K562 (cell line): ENCODE measurements around the gene IRF3. TPM values are rescaled to one million over a fixed set of nuclear protein-coding genes. Genes with fewer than 3 reads are reported as not detected.

Source experiments
- ATAC-seq: fragments of 200-7000 bp; cut with Tn5 transposase; 3 replicates; pipeline ENCODE4 v1.9.1; 2020; ENCODE audit warnings: moderate library complexity
- BruUV-seq: library from RNA; stranded (reverse); fragments of 400-500 nt; replicated peaks from 2 replicates; lab custom pipeline; 2021; lab: Mats Ljungman, UMichigan
- CTCF ChIA-PET: fragments of 300-600 bp; formaldehyde crosslinking; extraction: SDS; loops from one replicate; lab custom pipeline; 2021; ENCODE audit warnings: low intra/inter-chr PET ratio; lab: Yijun Ruan, JAX
- POLR2A ChIA-PET: fragments of 300-600, 350-650 bp; sonication (Branson Sonifier 250); formaldehyde crosslinking; extraction: SDS; loops from one replicate; lab custom pipeline; 2021; ENCODE audit warnings: antibody characterized with exemption, inconsistent platforms; lab: Yijun Ruan, JAX
- DNase-seq, 4 experiments: peaks; one replicate each; pipeline versions ENCODE4 v3.0.0 to v3.0.0-alpha.2; 2011 to 2018; ENCODE audit warnings: low spot score in 3 of 4, mixed read lengths in 3 of 4; ENCODE audit errors: extremely low read depth in 1 of 4
- FAIRE-seq: peaks from 2 replicates; lab custom pipeline; 2011; peaks lifted over from hg19 to GRCh38; lab: Jason Lieb, UNC
- H2AFZ ChIP-seq: 2 replicates; pipeline ENCODE4 v1.6.0; 2011; ENCODE audit warnings: low read depth, low read length, control low read depth, inconsistent platforms
- H3K27ac ChIP-seq: fragments of 200-600 bp; 3 replicates; pipeline ENCODE4 v1.8.0; 2011; ENCODE audit warnings: low read depth, mild to moderate bottlenecking, control low read depth, inconsistent platforms, low read length, moderate library complexity, mixed read lengths; ENCODE audit errors: extremely low read depth
- H3K27me3 ChIP-seq, 2 experiments: fragments of 300-600 bp in 1 of 2; 2 replicates in 1 of 2; 3 replicates in 1 of 2; pipeline versions ENCODE4 v1.6.0 to v1.8.0; 2011; ENCODE audit warnings: inconsistent platforms in 2 of 2, low read length in 2 of 2, mild to moderate bottlenecking in 1 of 2, mixed read lengths in 1 of 2, moderate library complexity in 1 of 2; ENCODE audit not compliant: control insufficient read depth in 2 of 2, insufficient read depth in 2 of 2
- H3K36me3 ChIP-seq: fragments of 300-600 bp; 3 replicates; pipeline ENCODE4 v1.8.0; 2011; ENCODE audit warnings: mild to moderate bottlenecking, low read length, inconsistent platforms; ENCODE audit not compliant: control insufficient read depth, insufficient read depth
- H3K4me1 ChIP-seq, 2 experiments: fragments of 200-600 bp in 1 of 2; replicated peaks in 1 of 2; 2 replicates in 1 of 2; 3 replicates in 1 of 2; pipeline versions ENCODE4 v1.5.1 to v1.8.0; 2011; ENCODE audit warnings: inconsistent platforms in 2 of 2, low read length in 2 of 2, mild to moderate bottlenecking in 1 of 2, mixed read lengths in 1 of 2, moderate library complexity in 1 of 2; ENCODE audit not compliant: control insufficient read depth in 2 of 2, insufficient read depth in 2 of 2
- H3K4me2 ChIP-seq: 2 replicates; pipeline ENCODE4 v1.6.1; 2011; ENCODE audit warnings: low read length, control low read depth, inconsistent platforms, mixed read lengths; ENCODE audit not compliant: insufficient read depth
- H3K4me3 ChIP-seq: fragments of 200-600 bp; sonication (generic), shearing (Covaris generic); 2 replicates; pipeline ENCODE4 v1.5.1; 2016; ENCODE audit warnings: control low read depth, inconsistent platforms
- H3K79me2 ChIP-seq: fragments of 200-600 bp; 3 replicates; pipeline ENCODE4 v1.8.0; 2011; ENCODE audit warnings: low read length, inconsistent platforms; ENCODE audit not compliant: control insufficient read depth, insufficient read depth
- H3K9ac ChIP-seq, 2 experiments: 2 replicates each; pipeline versions ENCODE4 v1.6.0 to v1.6.1; 2011; ENCODE audit warnings: low read depth in 2 of 2, low read length in 2 of 2, control low read depth in 1 of 2, inconsistent platforms in 1 of 2, mild to moderate bottlenecking in 1 of 2, mixed read lengths in 1 of 2; ENCODE audit not compliant: insufficient read depth in 1 of 2
- H3K9me1 ChIP-seq: one replicate; pipeline ENCODE4 v1.6.0; 2011; ENCODE audit warnings: inconsistent platforms, mild to moderate bottlenecking, low read length, moderate library complexity; ENCODE audit not compliant: control insufficient read depth, insufficient read depth
- H3K9me3 ChIP-seq: replicated peaks from 2 replicates; pipeline ENCODE4 v1.5.1; 2011; ENCODE audit warnings: low read depth, low read length, inconsistent platforms; ENCODE audit not compliant: control insufficient read depth, insufficient read depth
- H4K20me1 ChIP-seq: replicated peaks from 2 replicates; pipeline ENCODE4 v1.6.1; 2011; ENCODE audit warnings: low read length, inconsistent platforms, mixed read lengths; ENCODE audit not compliant: control insufficient read depth, insufficient read depth
- E2F3 ChIP-seq: fragments of 250-450 bp; sonication (Bioruptor Pico); IDR thresholded peaks from 2 replicates; pipeline ENCODE4 v1.4.0; 2020; ENCODE audit warnings: mild to moderate bottlenecking
- HDAC8 ChIP-seq: fragments of 450-650 bp; IDR thresholded peaks from 2 replicates; pipeline ENCODE4 v1.6.1; 2016; ENCODE audit warnings: mild to moderate bottlenecking, missing genetic modification characterization, moderate library complexity, missing compliant biosample characterization
- KHSRP ChIP-seq: fragments of 450-650 bp; IDR thresholded peaks from 2 replicates; pipeline ENCODE4 v1.6.1; 2017
- POLR2A ChIP-seq: fragments of 450-650 bp; conservative IDR thresholded peaks from 2 replicates; pipeline ENCODE4 v1.6.1; 2016
- POLR2AphosphoS5 ChIP-seq: IDR thresholded peaks from 2 replicates; pipeline ENCODE4 v1.6.1; 2011; ENCODE audit warnings: mild to moderate bottlenecking, low read depth, low read length, moderate library complexity; ENCODE audit not compliant: control insufficient read depth, insufficient read depth
- RBBP5 ChIP-seq: fragments of 200-600 bp; sonication (generic); IDR thresholded peaks from 2 replicates; pipeline ENCODE4 v1.6.1; 2012; ENCODE audit warnings: borderline replicate concordance, mild to moderate bottlenecking, low read length, control low read depth, inconsistent platforms; ENCODE audit not compliant: insufficient read depth, poor library complexity, severe bottlenecking
- TAF15 ChIP-seq: fragments of 200-400 bp; formaldehyde crosslinking; IDR thresholded peaks from 2 replicates; pipeline ENCODE4 v1.6.1; 2017; ENCODE audit warnings: mild to moderate bottlenecking, low read depth, low read length, moderate library complexity
- WGBS: fragments of 100-300 bp; shearing (Covaris generic); methylation state at CpG from one replicate; pipeline ENCODE4 v1.1.6; 2016; ENCODE audit warnings: low coverage, mixed read lengths; ENCODE audit not compliant: insufficient coverage; ENCODE audit errors: missing lambda C conversion rate; 5-methylcytosine and 5-hydroxymethylcytosine counted together
- in situ Hi-C: fragments of 300-500 bp; cut with MboI; formaldehyde crosslinking; loops from 4 replicates; pipeline ENCODE4 v1.15.0; 2018; ENCODE audit warnings: inconsistent platforms, mixed read lengths
- intact Hi-C: fragments of 100-400 bp; cut with micrococcal nuclease; formaldehyde crosslinking; loops from 2 replicates; pipeline ENCODE4 v1.14.2; 2022
- polyA plus RNA-seq, 8 experiments: library from polyadenylated mRNA; depleted of rRNA in 4 of 8; stranded (reverse) in 5 of 8; unstranded in 3 of 8; fragments of >200 nt; fragmentation: Nextera tagmentation in 2 of 8; fragmentation: Illumina TruSeq in 1 of 8; extraction: Ambion mirVana in 2 of 8; extraction: Trizol in 1 of 8; gene quantifications; 2 replicates each; pipeline versions ENCODE4 v1.2.1 to v1.2.3, GENCODE V29; 2011 to 2014; ENCODE audit warnings: inconsistent platforms in 1 of 8, missing spikeins in 1 of 8
- total RNA-seq, 7 experiments: library from RNA; depleted of rRNA in 6 of 7; stranded (reverse); fragments of >200 nt in 6 of 7; fragmentation: Illumina TruSeq in 2 of 7; extraction: Trizol in 2 of 7; gene quantifications; 2 replicates each; pipeline versions ENCODE4 v1.2.1 to v1.2.3, GENCODE V29; 2011 to 2021; ENCODE audit warnings: low replicate concordance in 1 of 7
- TF ChIP-seq, protein P1 (sequence below): fragments of 250-450 bp; sonication (Bioruptor Pico); IDR thresholded peaks from 2 replicates; pipeline ENCODE4 v1.4.0; 2020; ENCODE audit warnings: mild to moderate bottlenecking, moderate library complexity, borderline replicate concordance
- TF ChIP-seq, protein P2 (sequence below): fragments of 200-800 bp; sonication (Bioruptor generic); IDR thresholded peaks from 2 replicates; pipeline ENCODE4 v1.6.1; 2016; ENCODE audit warnings: missing genetic modification characterization, missing compliant biosample characterization
- TF ChIP-seq, protein P3 (sequence below): sonication (generic); formaldehyde crosslinking; IDR thresholded peaks from 2 replicates; pipeline ENCODE4 v1.8.0; 2023; ENCODE audit warnings: mild to moderate bottlenecking, missing genetic modification reagents

The IRF3 gene
- total and polyA plus RNA-seq, 9 of the 15 experiments (the other 6 are each of a cell fraction or from before 2014, with no cell fraction given): 7.5 to 145 (median 65.4) TPM

DNA sequence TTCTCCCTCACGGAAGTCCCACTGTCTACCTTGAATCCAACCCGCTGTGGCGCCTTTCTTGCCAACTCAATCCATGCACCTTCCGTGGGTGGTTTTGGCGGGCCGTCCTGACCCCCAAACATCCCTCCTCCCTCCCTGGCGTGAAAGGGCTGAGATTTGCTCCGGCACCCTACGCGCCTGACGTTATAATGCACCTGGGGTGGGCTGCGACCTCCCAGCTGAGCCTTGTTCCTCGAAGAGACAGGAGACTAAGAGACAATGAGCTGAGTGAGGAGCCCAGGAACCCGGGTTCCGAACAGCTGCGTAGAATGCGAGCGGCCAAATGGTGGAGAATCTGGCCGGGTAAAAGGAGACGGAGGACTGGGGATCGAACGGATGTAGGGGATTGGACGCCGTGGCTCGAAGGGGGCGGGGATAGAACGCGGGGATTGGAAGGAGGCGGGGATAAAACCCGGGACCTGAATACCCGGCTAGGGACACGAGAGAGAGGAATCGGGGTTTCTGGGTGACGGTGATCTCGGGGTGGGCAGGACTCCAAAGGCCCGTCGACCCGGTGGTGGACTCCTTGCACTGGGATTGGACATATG, 25.1 kb upstream of the IRF3 start, which contains the start of gene CPT1C:
Gene CPT1C (plus strand): TSS at position 461 of the 587 bp plus-strand sequence. CDS start 1,137 bp downstream, outside the sequence.
- Histone ChIP-seq H3K9ac (no peak within 1 kb of the TSS), H3K4me2 (no peak within 1 kb of the TSS)
- TF ChIP-seq RBBP5 (no peak), E2F3 (CRISPR knock-in tag) (no peak), POLR2AphosphoS5 (peak; percentile 27; the same call in 1 of the 2 replicates), POLR2A (0 out of 2 replicates have a peak, but pooled peaks have one; percentile 26), HDAC8 (tag) (no peak), TAF15 (no peak), KHSRP (no peak)
- TF ChIP-seq, protein P1, sequence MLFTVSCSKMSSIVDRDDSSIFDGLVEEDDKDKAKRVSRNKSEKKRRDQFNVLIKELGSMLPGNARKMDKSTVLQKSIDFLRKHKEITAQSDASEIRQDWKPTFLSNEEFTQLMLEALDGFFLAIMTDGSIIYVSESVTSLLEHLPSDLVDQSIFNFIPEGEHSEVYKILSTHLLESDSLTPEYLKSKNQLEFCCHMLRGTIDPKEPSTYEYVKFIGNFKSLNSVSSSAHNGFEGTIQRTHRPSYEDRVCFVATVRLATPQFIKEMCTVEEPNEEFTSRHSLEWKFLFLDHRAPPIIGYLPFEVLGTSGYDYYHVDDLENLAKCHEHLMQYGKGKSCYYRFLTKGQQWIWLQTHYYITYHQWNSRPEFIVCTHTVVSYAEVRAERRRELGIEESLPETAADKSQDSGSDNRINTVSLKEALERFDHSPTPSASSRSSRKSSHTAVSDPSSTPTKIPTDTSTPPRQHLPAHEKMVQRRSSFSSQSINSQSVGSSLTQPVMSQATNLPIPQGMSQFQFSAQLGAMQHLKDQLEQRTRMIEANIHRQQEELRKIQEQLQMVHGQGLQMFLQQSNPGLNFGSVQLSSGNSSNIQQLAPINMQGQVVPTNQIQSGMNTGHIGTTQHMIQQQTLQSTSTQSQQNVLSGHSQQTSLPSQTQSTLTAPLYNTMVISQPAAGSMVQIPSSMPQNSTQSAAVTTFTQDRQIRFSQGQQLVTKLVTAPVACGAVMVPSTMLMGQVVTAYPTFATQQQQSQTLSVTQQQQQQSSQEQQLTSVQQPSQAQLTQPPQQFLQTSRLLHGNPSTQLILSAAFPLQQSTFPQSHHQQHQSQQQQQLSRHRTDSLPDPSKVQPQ (CRISPR knock-in tag): no peak
- TF ChIP-seq, protein P2, sequence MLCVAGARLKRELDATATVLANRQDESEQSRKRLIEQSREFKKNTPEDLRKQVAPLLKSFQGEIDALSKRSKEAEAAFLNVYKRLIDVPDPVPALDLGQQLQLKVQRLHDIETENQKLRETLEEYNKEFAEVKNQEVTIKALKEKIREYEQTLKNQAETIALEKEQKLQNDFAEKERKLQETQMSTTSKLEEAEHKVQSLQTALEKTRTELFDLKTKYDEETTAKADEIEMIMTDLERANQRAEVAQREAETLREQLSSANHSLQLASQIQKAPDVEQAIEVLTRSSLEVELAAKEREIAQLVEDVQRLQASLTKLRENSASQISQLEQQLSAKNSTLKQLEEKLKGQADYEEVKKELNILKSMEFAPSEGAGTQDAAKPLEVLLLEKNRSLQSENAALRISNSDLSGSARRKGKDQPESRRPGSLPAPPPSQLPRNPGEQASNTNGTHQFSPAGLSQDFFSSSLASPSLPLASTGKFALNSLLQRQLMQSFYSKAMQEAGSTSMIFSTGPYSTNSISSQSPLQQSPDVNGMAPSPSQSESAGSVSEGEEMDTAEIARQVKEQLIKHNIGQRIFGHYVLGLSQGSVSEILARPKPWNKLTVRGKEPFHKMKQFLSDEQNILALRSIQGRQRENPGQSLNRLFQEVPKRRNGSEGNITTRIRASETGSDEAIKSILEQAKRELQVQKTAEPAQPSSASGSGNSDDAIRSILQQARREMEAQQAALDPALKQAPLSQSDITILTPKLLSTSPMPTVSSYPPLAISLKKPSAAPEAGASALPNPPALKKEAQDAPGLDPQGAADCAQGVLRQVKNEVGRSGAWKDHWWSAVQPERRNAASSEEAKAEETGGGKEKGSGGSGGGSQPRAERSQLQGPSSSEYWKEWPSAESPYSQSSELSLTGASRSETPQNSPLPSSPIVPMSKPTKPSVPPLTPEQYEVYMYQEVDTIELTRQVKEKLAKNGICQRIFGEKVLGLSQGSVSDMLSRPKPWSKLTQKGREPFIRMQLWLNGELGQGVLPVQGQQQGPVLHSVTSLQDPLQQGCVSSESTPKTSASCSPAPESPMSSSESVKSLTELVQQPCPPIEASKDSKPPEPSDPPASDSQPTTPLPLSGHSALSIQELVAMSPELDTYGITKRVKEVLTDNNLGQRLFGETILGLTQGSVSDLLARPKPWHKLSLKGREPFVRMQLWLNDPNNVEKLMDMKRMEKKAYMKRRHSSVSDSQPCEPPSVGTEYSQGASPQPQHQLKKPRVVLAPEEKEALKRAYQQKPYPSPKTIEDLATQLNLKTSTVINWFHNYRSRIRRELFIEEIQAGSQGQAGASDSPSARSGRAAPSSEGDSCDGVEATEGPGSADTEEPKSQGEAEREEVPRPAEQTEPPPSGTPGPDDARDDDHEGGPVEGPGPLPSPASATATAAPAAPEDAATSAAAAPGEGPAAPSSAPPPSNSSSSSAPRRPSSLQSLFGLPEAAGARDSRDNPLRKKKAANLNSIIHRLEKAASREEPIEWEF (CRISPR knock-in tag): no peak
- TF ChIP-seq, protein P3, sequence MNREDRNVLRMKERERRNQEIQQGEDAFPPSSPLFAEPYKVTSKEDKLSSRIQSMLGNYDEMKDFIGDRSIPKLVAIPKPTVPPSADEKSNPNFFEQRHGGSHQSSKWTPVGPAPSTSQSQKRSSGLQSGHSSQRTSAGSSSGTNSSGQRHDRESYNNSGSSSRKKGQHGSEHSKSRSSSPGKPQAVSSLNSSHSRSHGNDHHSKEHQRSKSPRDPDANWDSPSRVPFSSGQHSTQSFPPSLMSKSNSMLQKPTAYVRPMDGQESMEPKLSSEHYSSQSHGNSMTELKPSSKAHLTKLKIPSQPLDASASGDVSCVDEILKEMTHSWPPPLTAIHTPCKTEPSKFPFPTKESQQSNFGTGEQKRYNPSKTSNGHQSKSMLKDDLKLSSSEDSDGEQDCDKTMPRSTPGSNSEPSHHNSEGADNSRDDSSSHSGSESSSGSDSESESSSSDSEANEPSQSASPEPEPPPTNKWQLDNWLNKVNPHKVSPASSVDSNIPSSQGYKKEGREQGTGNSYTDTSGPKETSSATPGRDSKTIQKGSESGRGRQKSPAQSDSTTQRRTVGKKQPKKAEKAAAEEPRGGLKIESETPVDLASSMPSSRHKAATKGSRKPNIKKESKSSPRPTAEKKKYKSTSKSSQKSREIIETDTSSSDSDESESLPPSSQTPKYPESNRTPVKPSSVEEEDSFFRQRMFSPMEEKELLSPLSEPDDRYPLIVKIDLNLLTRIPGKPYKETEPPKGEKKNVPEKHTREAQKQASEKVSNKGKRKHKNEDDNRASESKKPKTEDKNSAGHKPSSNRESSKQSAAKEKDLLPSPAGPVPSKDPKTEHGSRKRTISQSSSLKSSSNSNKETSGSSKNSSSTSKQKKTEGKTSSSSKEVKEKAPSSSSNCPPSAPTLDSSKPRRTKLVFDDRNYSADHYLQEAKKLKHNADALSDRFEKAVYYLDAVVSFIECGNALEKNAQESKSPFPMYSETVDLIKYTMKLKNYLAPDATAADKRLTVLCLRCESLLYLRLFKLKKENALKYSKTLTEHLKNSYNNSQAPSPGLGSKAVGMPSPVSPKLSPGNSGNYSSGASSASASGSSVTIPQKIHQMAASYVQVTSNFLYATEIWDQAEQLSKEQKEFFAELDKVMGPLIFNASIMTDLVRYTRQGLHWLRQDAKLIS (CRISPR knock-in tag): no peak

More for the DNA sequence above, 25.1 kb upstream of the IRF3 start, which contains the start of gene CPT1C:
- no peaks in the 10 kb centered on the region for H3K27me3 ChIP-seq
- WGBS: 83% methylated on average over 33 of the region's 38 CpGs
- in situ Hi-C loops: no loop called here
- FAIRE-seq (no peak), ATAC-seq (no peak), DNase-seq (no peak)
- peaks cover 36% of the 10 kb centered on the region; the same call in 2 of the 3 replicates for H3K36me3 ChIP-seq
- no peaks in the 10 kb centered on the region for H3K79me2 ChIP-seq
- H3K27ac ChIP-seq: no peak within 1 kb of the TSS
- no peaks in the 10 kb centered on the region for H4K20me1 ChIP-seq
- ChIA-PET POLR2A (no interaction called here), CTCF (no interaction called here)
- no peak within 1 kb of the TSS for H3K4me3 ChIP-seq
- peaks cover 0 to 54% of the 10 kb centered on the region in 2 experiments; a peak in 2 of 5 replicates for H3K4me1 ChIP-seq
- intact Hi-C loops: no loop called here
- H2AFZ ChIP-seq: no peak within 1 kb of the TSS
- no TSS peak for BruUV-seq
- H3K9me1 ChIP-seq: no peaks in the 10 kb centered on the region
- no peaks in the 10 kb centered on the region for H3K9me3 ChIP-seq
